Fibroblast of lung (primary cell): Measurements from ENCODE around the gene TMEM52. TPM values are rescaled to one million over a fixed set of nuclear protein-coding genes. Genes with fewer than 3 reads are reported as not detected.
A peak's percentile ranks its signal among the peaks of the same experiment; 100 is the strongest.

Source experiments
- DNase-seq, 2 donors: peaks; one replicate each; pipeline versions ENCODE4 v3.0.0 to v3.0.0-alpha.2; 2010; ENCODE audit warnings: low read depth in 2 of 2
- H2AFZ ChIP-seq: 2 replicates; pipeline ENCODE4 v1.5.1; 2012; ENCODE audit warnings: low read length, control low read depth, inconsistent platforms
- H3K27ac ChIP-seq: 2 replicates; pipeline ENCODE4 v1.5.1; 2011; ENCODE audit warnings: low read length, control low read depth; ENCODE audit not compliant: insufficient read depth
- H3K27me3 ChIP-seq: 2 replicates; pipeline ENCODE4 v1.5.1; 2011; ENCODE audit warnings: mild to moderate bottlenecking, low read length; ENCODE audit not compliant: control insufficient read depth, insufficient read depth
- H3K36me3 ChIP-seq: 2 replicates; pipeline ENCODE4 v1.5.1; 2011; ENCODE audit warnings: low read length; ENCODE audit not compliant: control insufficient read depth, insufficient read depth
- H3K4me1 ChIP-seq: 2 replicates; pipeline ENCODE4 v1.5.1; 2011; ENCODE audit warnings: low read length; ENCODE audit not compliant: control insufficient read depth, insufficient read depth; ENCODE audit errors: extremely low read depth
- H3K4me2 ChIP-seq: 2 replicates; pipeline ENCODE4 v1.5.1; 2011; ENCODE audit warnings: low read length, control low read depth; ENCODE audit not compliant: insufficient read depth; ENCODE audit errors: extremely low read depth
- H3K4me3 ChIP-seq, 4 experiments: fragments of 200-600 bp in 1 of 4; sonication (generic) in 1 of 4; replicated peaks in 1 of 4; 2 replicates each; pipeline ENCODE4 v1.5.1; 2011 to 2016; ENCODE audit warnings: low read length in 4 of 4, low read depth in 3 of 4, mild to moderate bottlenecking in 3 of 4, control low read depth in 2 of 4, inconsistent platforms in 1 of 4, mixed read lengths in 1 of 4; ENCODE audit not compliant: insufficient read depth in 1 of 4; ENCODE audit errors: control extremely low read depth in 1 of 4
- H3K79me2 ChIP-seq: 2 replicates; pipeline ENCODE4 v1.5.1; 2012; ENCODE audit warnings: mild to moderate bottlenecking, low read length, inconsistent platforms; ENCODE audit not compliant: control insufficient read depth, insufficient read depth
- H3K9ac ChIP-seq: 2 replicates; pipeline ENCODE4 v1.5.1; 2011; ENCODE audit warnings: mild to moderate bottlenecking, low read length, control low read depth; ENCODE audit not compliant: insufficient read depth
- H3K9me3 ChIP-seq: 2 replicates; pipeline ENCODE4 v1.5.1; 2012; ENCODE audit warnings: low read depth, low read length; ENCODE audit not compliant: control insufficient read depth, insufficient read depth
- H4K20me1 ChIP-seq: 2 replicates; pipeline ENCODE4 v1.5.1; 2011; ENCODE audit warnings: low read length; ENCODE audit not compliant: control insufficient read depth, insufficient read depth; ENCODE audit errors: extremely low read depth
- CTCF ChIP-seq, 2 donors: IDR thresholded peaks in 1 of 2; conservative IDR thresholded peaks in 1 of 2; 1 replicate in 1 of 2; 2 replicates in 1 of 2; pipeline ENCODE4 v1.5.1; 2011 to 2012; ENCODE audit warnings: low read length in 2 of 2, control low read depth in 1 of 2, inconsistent platforms in 1 of 2, low read depth in 1 of 2, mild to moderate bottlenecking in 1 of 2
- EZH2 ChIP-seq: IDR thresholded peaks from 2 replicates; pipeline ENCODE4 v1.5.1; 2012; ENCODE audit warnings: low read length, control low read depth, mild to moderate bottlenecking; ENCODE audit errors: missing control alignments
- polyA plus RNA-seq, 2 donors: library from polyadenylated mRNA; depleted of rRNA in 1 of 2; stranded (reverse) in 1 of 2; unstranded in 1 of 2; fragments of >200 nt; gene quantifications; 2 replicates each; pipeline ENCODE4 v1.2.1, GENCODE V29; 2011 to 2012; ENCODE audit warnings: missing spikeins in 1 of 2
- total RNA-seq: library from RNA; depleted of rRNA; stranded (reverse); fragments of >200 nt; gene quantifications from 2 replicates; pipeline ENCODE4 v1.2.1, GENCODE V29; 2014

TMEM52 gene
- total and polyA plus RNA-seq, 2 donors (not counting 1 experiment from before 2014, with no cell fraction given): 0.17 to 0.42 TPM

- Histone ChIP-seq H3K27me3 (no peaks in the 10 kb centered on the region), H3K79me2 (peaks cover 98% of the 10 kb centered on the region), H3K9ac (no peak overlapping the region), H3K4me1 (peaks cover 10% of the 10 kb centered on the region), H3K9me3 (no peaks in the 10 kb centered on the region), H3K36me3 (peaks cover 2% of the 10 kb centered on the region), H3K4me3 (no peak overlapping the region), H2AFZ (no peak overlapping the region), H3K27ac (no peak overlapping the region), H3K4me2 (no peak overlapping the region), H4K20me1 (peaks cover 9% of the 10 kb centered on the region)
- TF ChIP-seq EZH2: no peak
- TF ChIP-seq CTCF (conservative IDR thresholded peaks at IDR 0.05 in 1 of 2, IDR thresholded peaks at IDR 0.05 in 1 of 2; ENCODE audit: low read depth in 1 of 2, low read length in 2 of 2): no peak
- DNase-seq: no peak
Measured at GRCh38 chr1:1879942-1880341, 39.1 kb downstream of the TMEM52 start.

GRCh38 chr1:1877865-1878436 lies 41.1 kb downstream of the TMEM52 start:
- H4K20me1 ChIP-seq: peaks cover 16% of the 10 kb centered on the region
- H3K4me3 ChIP-seq: no peak overlapping the region
- TF ChIP-seq CTCF (conservative IDR thresholded peaks at IDR 0.05 in 1 of 2, IDR thresholded peaks at IDR 0.05 in 1 of 2; ENCODE audit: low read depth in 1 of 2, low read length in 2 of 2) (no peak), EZH2 (no peak)
- H3K27me3 ChIP-seq: no peaks in the 10 kb centered on the region
- no peak for DNase-seq
- H3K27ac ChIP-seq: no peak overlapping the region
- no peaks in the 10 kb centered on the region for H3K9me3 ChIP-seq
- H3K4me1 ChIP-seq: peaks cover 6% of the 10 kb centered on the region
- no peak overlapping the region for H3K4me2 ChIP-seq
- no peak overlapping the region for H2AFZ ChIP-seq
- peaks cover 9% of the 10 kb centered on the region for H3K36me3 ChIP-seq
- no peak overlapping the region for H3K9ac ChIP-seq
- H3K79me2 ChIP-seq: peaks cover 99% of the 10 kb centered on the region

GRCh38 chr1:1876335-1876930 lies 42.6 kb downstream of the TMEM52 start:
- Histone ChIP-seq H3K4me1 (peaks cover 6% of the 10 kb centered on the region), H2AFZ (no peak overlapping the region), H3K4me3 (no peak overlapping the region), H3K4me2 (no peak overlapping the region), H4K20me1 (peaks cover 22% of the 10 kb centered on the region), H3K27me3 (no peaks in the 10 kb centered on the region), H3K36me3 (peaks cover 10% of the 10 kb centered on the region), H3K27ac (no peak overlapping the region), H3K79me2 (peaks cover 99% of the 10 kb centered on the region), H3K9me3 (no peaks in the 10 kb centered on the region), H3K9ac (no peak overlapping the region)
- peak in 1 of 2 donors; percentile 72 for DNase-seq
- TF ChIP-seq EZH2 (no peak), CTCF (conservative IDR thresholded peaks at IDR 0.05 in 1 of 2, IDR thresholded peaks at IDR 0.05 in 1 of 2; ENCODE audit: low read depth in 1 of 2, low read length in 2 of 2) (no peak)
